H1 (cell line): ENCODE measurements around the gene ELOVL2. TPM values are rescaled to one million over a fixed set of nuclear protein-coding genes. Genes with fewer than 3 reads are reported as not detected.

Experiments used
- CTCF ChIA-PET: fragments of 300-600 bp; sonication (Branson Sonifier 250); formaldehyde crosslinking; loops from one replicate; lab custom pipeline; 2021; ENCODE audit not compliant: partially characterized antibody; lab: Charles Lee
- POLR2A ChIA-PET: fragments of 300-600 bp; sonication (Branson Sonifier 250); formaldehyde crosslinking; loops from one replicate; lab custom pipeline; 2021; ENCODE audit warnings: inconsistent platforms; ENCODE audit not compliant: partially characterized antibody; lab: Charles Lee
- DNase-seq, 2 experiments: peaks; one replicate each; pipeline versions ENCODE4 v3.0.0 to v3.0.0-alpha.2; 2010 to 2022; ENCODE audit warnings: low spot score in 2 of 2, low read depth in 1 of 2, mixed read lengths in 1 of 2
- FAIRE-seq: peaks from 2 replicates; lab custom pipeline; 2011; peaks lifted over from hg19 to GRCh38; lab: Jason Lieb, UNC
- H2AFZ ChIP-seq: 2 replicates; pipeline ENCODE4 v1.8.1; 2012; ENCODE audit warnings: low read length, inconsistent platforms
- H2AK5ac ChIP-seq: 2 replicates; pipeline ENCODE4 v1.6.1; 2013; ENCODE audit warnings: low read depth, low read length
- H2BK120ac ChIP-seq: replicated peaks from 2 replicates; pipeline ENCODE3; 2013; ENCODE audit warnings: low read depth, low read length, inconsistent platforms
- H2BK12ac ChIP-seq: 2 replicates; pipeline ENCODE4 v1.6.1; 2013; ENCODE audit warnings: low read depth, low read length
- H2BK15ac ChIP-seq: 2 replicates; pipeline ENCODE4 v1.6.1; 2013; ENCODE audit warnings: low read length
- H2BK20ac ChIP-seq: 2 replicates; pipeline ENCODE4 v1.6.1; 2013; ENCODE audit warnings: low read length
- H2BK5ac ChIP-seq: 2 replicates; pipeline ENCODE4 v1.6.1; 2013; ENCODE audit warnings: low read depth, low read length
- H3K14ac ChIP-seq: 2 replicates; pipeline ENCODE4 v1.6.1; 2013; ENCODE audit warnings: inconsistent platforms; ENCODE audit not compliant: insufficient read length
- H3K18ac ChIP-seq: 2 replicates; pipeline ENCODE4 v1.6.1; 2013; ENCODE audit warnings: low read length; ENCODE audit errors: extremely low read depth
- H3K23ac ChIP-seq: 2 replicates; pipeline ENCODE4 v1.6.1; 2013; ENCODE audit warnings: inconsistent platforms; ENCODE audit not compliant: insufficient read length
- H3K23me2 ChIP-seq: 2 replicates; pipeline ENCODE4 v1.6.1; 2013; ENCODE audit warnings: low read depth, low read length
- H3K27ac ChIP-seq: 2 replicates; pipeline ENCODE4 v1.6.1; 2011; ENCODE audit warnings: low read depth, low read length, inconsistent platforms
- H3K27me3 ChIP-seq, 4 experiments: replicated peaks in 1 of 4; 1 replicate in 1 of 4; 2 replicates in 3 of 4; pipeline versions ENCODE4 v1.6.1 to v1.8.1; 2011 to 2013; ENCODE audit warnings: low read length in 3 of 4, mild to moderate bottlenecking in 3 of 4, inconsistent platforms in 2 of 4, mixed read lengths in 2 of 4, moderate library complexity in 1 of 4; ENCODE audit not compliant: control insufficient read depth in 3 of 4, insufficient read depth in 3 of 4; ENCODE audit errors: extremely low read depth in 1 of 4
- H3K36me3 ChIP-seq, 4 experiments: 2 replicates each; pipeline versions ENCODE4 v1.6.1 to v1.8.1; 2011 to 2013; ENCODE audit warnings: mild to moderate bottlenecking in 4 of 4, low read length in 3 of 4, moderate library complexity in 2 of 4, control low read depth in 1 of 4, inconsistent platforms in 1 of 4; ENCODE audit not compliant: insufficient read depth in 4 of 4, control insufficient read depth in 2 of 4
- H3K4ac ChIP-seq: replicated peaks from 2 replicates; pipeline ENCODE3; 2013; ENCODE audit warnings: low read length, low read depth, mixed read lengths, inconsistent platforms; ENCODE audit not compliant: insufficient read length
- H3K4me1 ChIP-seq, 4 experiments: replicated peaks in 1 of 4; 1 replicate in 1 of 4; 2 replicates in 3 of 4; pipeline versions ENCODE4 v1.6.1 to v1.8.1; 2011 to 2013; ENCODE audit warnings: low read length in 3 of 4, inconsistent platforms in 2 of 4, mixed read lengths in 1 of 4; ENCODE audit not compliant: insufficient read depth in 4 of 4, control insufficient read depth in 3 of 4
- H3K4me2 ChIP-seq, 2 experiments: 2 replicates each; pipeline versions ENCODE4 v1.6.1 to v1.8.1; 2011 to 2013; ENCODE audit warnings: low read depth in 2 of 2, low read length in 2 of 2, control low read depth in 1 of 2, inconsistent platforms in 1 of 2, mild to moderate bottlenecking in 1 of 2; ENCODE audit not compliant: insufficient read depth in 1 of 2
- H3K4me3 ChIP-seq, 4 experiments: fragments of 200-600, 300-600 bp in 1 of 4; sonication (generic), shearing (Covaris generic), sonication (Bioruptor Twin) in 1 of 4; 2 replicates each; pipeline versions ENCODE4 v1.5.1 to v1.8.1; 2011 to 2016; ENCODE audit warnings: low read length in 4 of 4, low read depth in 3 of 4, control low read depth in 2 of 4, inconsistent platforms in 2 of 4, mild to moderate bottlenecking in 2 of 4, mixed read lengths in 1 of 4, moderate library complexity in 1 of 4; ENCODE audit not compliant: insufficient read depth in 2 of 4; ENCODE audit errors: extremely low read depth in 1 of 4
- H3K56ac ChIP-seq: replicated peaks from 2 replicates; pipeline ENCODE3; 2013; ENCODE audit warnings: low read depth, mild to moderate bottlenecking, mixed read lengths, low read length, inconsistent platforms; ENCODE audit not compliant: insufficient read length
- H3K79me1 ChIP-seq: 2 replicates; pipeline ENCODE4 v1.6.1; 2013; ENCODE audit warnings: low read depth, low read length, control low read depth
- H3K79me2 ChIP-seq, 2 experiments: 2 replicates each; pipeline versions ENCODE4 v1.6.1 to v1.8.1; 2012 to 2013; ENCODE audit warnings: low read length in 2 of 2, mild to moderate bottlenecking in 2 of 2, inconsistent platforms in 1 of 2; ENCODE audit not compliant: insufficient read depth in 2 of 2, control insufficient read depth in 1 of 2
- H3K9ac ChIP-seq, 4 experiments: replicated peaks in 1 of 4; 1 replicate in 1 of 4; 2 replicates in 3 of 4; pipeline versions ENCODE4 v1.6.1 to v1.8.1; 2011 to 2013; ENCODE audit warnings: low read depth in 3 of 4, low read length in 3 of 4, control low read depth in 2 of 4, mild to moderate bottlenecking in 2 of 4, moderate library complexity in 2 of 4, inconsistent platforms in 1 of 4; ENCODE audit errors: extremely low read depth in 1 of 4
- H3K9me3 ChIP-seq, 2 experiments: 2 replicates each; pipeline versions ENCODE4 v1.6.1 to v1.8.1; 2012 to 2013; ENCODE audit warnings: mild to moderate bottlenecking in 2 of 2, moderate library complexity in 2 of 2, control low read depth in 1 of 2, inconsistent platforms in 1 of 2, low read depth in 1 of 2, low read length in 1 of 2, mixed read lengths in 1 of 2; ENCODE audit not compliant: insufficient read depth in 2 of 2
- H4K20me1 ChIP-seq, 2 experiments: replicated peaks in 1 of 2; 2 replicates each; pipeline versions ENCODE3 to v1.8.1; 2011 to 2013; ENCODE audit warnings: inconsistent platforms in 2 of 2, low read length in 2 of 2, mild to moderate bottlenecking in 1 of 2; ENCODE audit not compliant: insufficient read depth in 2 of 2, control insufficient read depth in 1 of 2
- H4K5ac ChIP-seq: 2 replicates; pipeline ENCODE4 v1.6.1; 2013; ENCODE audit warnings: low read length, low read depth, mixed read lengths, inconsistent platforms; ENCODE audit not compliant: insufficient read length
- H4K8ac ChIP-seq: 2 replicates; pipeline ENCODE4 v1.8.0; 2013; ENCODE audit warnings: mild to moderate bottlenecking, moderate library complexity, low read length, inconsistent platforms; ENCODE audit not compliant: insufficient read depth; ENCODE audit errors: extremely low read depth
- H4K91ac ChIP-seq: replicated peaks from 2 replicates; pipeline ENCODE3; 2013; ENCODE audit warnings: low read length, mixed read lengths, inconsistent platforms; ENCODE audit not compliant: insufficient read length
- CREB1 ChIP-seq: IDR thresholded peaks from 2 replicates; pipeline ENCODE4 v1.6.1; 2012; ENCODE audit warnings: inconsistent platforms
- GTF2F1 ChIP-seq: IDR thresholded peaks from 2 replicates; pipeline ENCODE4 v1.6.1; 2012; ENCODE audit warnings: low read depth, low read length, improper control_type of control experiment, borderline replicate concordance
- NRF1 ChIP-seq: IDR thresholded peaks from 2 replicates; pipeline ENCODE4 v1.6.1; 2011; ENCODE audit warnings: mild to moderate bottlenecking, low read depth, low read length, improper control_type of control experiment
- RXRA ChIP-seq: IDR thresholded peaks from 2 replicates; pipeline ENCODE4 v1.6.1; 2011; ENCODE audit warnings: low read depth, mild to moderate bottlenecking, low read length, moderate library complexity; ENCODE audit not compliant: insufficient read depth
- SP4 ChIP-seq: IDR thresholded peaks from 2 replicates; pipeline ENCODE4 v1.6.1; 2012; ENCODE audit warnings: low read length, inconsistent platforms
- WGBS, 2 experiments: shearing (Covaris generic) in 1 of 2; methylation state at CpG; one replicate each; pipeline versions ENCODE4 v1.1.6 to v1.1.7; 2013 to 2015; ENCODE audit warnings: low lambda C conversion rate in 2 of 2, mixed read lengths in 2 of 2, inconsistent platforms in 1 of 2, low coverage in 1 of 2, missing lambda C conversion rate in 1 of 2; ENCODE audit not compliant: insufficient replicate concordance in 2 of 2, insufficient coverage in 1 of 2, insufficient read length in 1 of 2; ENCODE audit errors: extremely low coverage in 1 of 2, missing lambda C conversion rate in 1 of 2; 5-methylcytosine and 5-hydroxymethylcytosine counted together
- polyA plus RNA-seq, 7 experiments: library from polyadenylated mRNA; depleted of rRNA in 3 of 7; stranded (reverse) in 5 of 7; unstranded in 2 of 7; fragments of >200 nt in 5 of 7; fragments of 200-250 nt in 2 of 7; gene quantifications; 1 replicate in 5 of 7; 2 replicates in 1 of 7; 4 replicates in 1 of 7; pipeline versions ENCODE4 v1.2.1 to v1.2.3, GENCODE V29; 2011 to 2013; ENCODE audit warnings: missing spikeins in 2 of 7, mixed read lengths in 2 of 7
- total RNA-seq: library from RNA; stranded (reverse); fragmentation: NEBNext Ultra II Directional; extraction: Animal tissue kit (Norgen Biotek cat#: 25700); gene quantifications from 2 replicates; pipeline ENCODE4 v1.2.1, GENCODE V29; 2021

ELOVL2 gene
- total and polyA plus RNA-seq, 2 of the 8 experiments (the other 6 are each of a cell fraction or from before 2014, with no cell fraction given), result 0.42 to 0.89 TPM

GRCh38 chr6:10964684-10965083, 79.4 kb downstream of the ELOVL2 start:
- WGBS, 2 experiments, result 80% methylated on average over 1 of the region's 1 CpG; no CpG with 5 or more reads in 1 of the 2 experiments
- no peak for TF ChIP-seq GTF2F1
- TF ChIP-seq SP4, result no peak
- TF ChIP-seq RXRA, result no peak
- TF ChIP-seq CREB1, result no peak
- no peak for TF ChIP-seq NRF1

More at GRCh38 chr6:10964684-10965083, 79.4 kb downstream of the ELOVL2 start:
- no peak overlapping the region for H3K27ac ChIP-seq
- POLR2A ChIA-PET, result no interaction called here
- no peak overlapping the region for H3K18ac ChIP-seq
- no peak overlapping the region for H3K14ac ChIP-seq
- H2AK5ac ChIP-seq, result no peak overlapping the region
- no peaks in the 10 kb centered on the region for H3K36me3 ChIP-seq
- H3K4ac ChIP-seq, result no peak overlapping the region
- FAIRE-seq (no peak), DNase-seq (no peak)
- H4K20me1 ChIP-seq, result peaks cover 0 to 3% of the 10 kb centered on the region in 2 experiments
- H2BK15ac ChIP-seq, result no peak overlapping the region
- H2AFZ ChIP-seq, result no peak overlapping the region
- CTCF ChIA-PET, result no interaction called here
- no peak overlapping the region for H2BK20ac ChIP-seq
- no peak overlapping the region for H2BK120ac ChIP-seq
- no peak overlapping the region for H2BK5ac ChIP-seq
- H3K4me1 ChIP-seq, result peaks cover 0 to 4% (median 0%) of the 10 kb centered on the region in 4 experiments; a peak in 1 of 7 replicates
- H3K4me2 ChIP-seq, result no peak overlapping the region
- no peak overlapping the region for H3K23ac ChIP-seq
- no peaks in the 10 kb centered on the region for H3K79me1 ChIP-seq
- H2BK12ac ChIP-seq, result no peak overlapping the region
- H3K9me3 ChIP-seq, result no peaks in the 10 kb centered on the region
- no peak overlapping the region for H4K91ac ChIP-seq
- no peak overlapping the region for H3K4me3 ChIP-seq
- no peak overlapping the region for H3K56ac ChIP-seq
- H4K5ac ChIP-seq, result no peak overlapping the region
- no peaks in the 10 kb centered on the region for H3K23me2 ChIP-seq
- peaks cover 21 to 60% (median 43%) of the 10 kb centered on the region in 4 experiments; a peak in 6 of 7 replicates for H3K27me3 ChIP-seq
- H4K8ac ChIP-seq, result no peak overlapping the region
- no peak overlapping the region for H3K9ac ChIP-seq
- H3K79me2 ChIP-seq, result no peaks in the 10 kb centered on the region
